GM03348 (cell line): ENCODE measurements around the gene ARSG.

Experiments used
- DNase-seq: peaks from one replicate; pipeline ENCODE4 v3.0.0; 2012; ENCODE audit warnings: low spot score

ARSG gene

DNA sequence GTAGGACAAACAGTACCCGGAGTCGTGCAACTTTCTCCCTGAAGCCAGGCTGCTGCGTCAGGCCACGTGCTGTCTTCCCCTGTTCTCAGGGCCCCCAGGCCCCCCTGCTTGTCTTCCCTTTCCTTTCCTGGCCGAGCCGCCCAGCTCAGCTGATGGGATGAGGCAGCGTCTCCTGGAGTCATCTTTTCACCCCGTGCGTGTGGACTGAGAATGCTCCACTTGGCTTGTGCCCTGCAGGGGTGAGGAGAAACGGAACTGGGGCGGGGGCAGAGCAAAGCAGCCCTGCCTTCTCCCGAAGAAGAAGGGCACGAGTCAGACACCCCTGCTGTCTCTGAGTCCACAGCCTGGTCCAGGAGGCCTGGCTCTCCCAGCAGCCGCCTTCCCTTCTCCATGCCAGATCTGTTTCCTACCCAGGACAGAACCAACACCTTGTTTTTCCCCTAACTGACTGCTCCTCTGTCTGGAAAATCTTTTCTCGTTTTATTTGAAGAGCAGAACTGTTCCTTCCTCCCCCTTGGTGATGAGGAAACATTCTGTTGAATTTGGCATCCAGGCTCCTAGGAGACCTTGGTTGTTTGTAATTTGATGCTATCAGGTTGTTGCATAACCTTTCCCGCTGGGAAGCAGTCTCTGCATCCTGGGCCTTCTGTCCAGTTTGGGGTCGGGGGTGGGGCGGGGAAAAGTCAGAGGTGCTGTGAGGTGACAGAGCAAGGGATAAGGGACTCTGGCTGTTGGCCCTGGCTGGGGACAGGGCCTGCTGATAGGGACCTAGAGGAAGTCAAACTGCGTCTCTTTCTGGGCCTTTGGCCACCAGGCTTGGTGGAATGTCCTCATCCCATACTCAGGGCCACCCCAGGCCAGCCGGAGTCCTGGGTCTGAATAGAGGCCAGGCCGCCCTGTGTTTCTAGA, 87.2 kb downstream of the ARSG start:
- DNase-seq: peak; percentile 85

DNA sequence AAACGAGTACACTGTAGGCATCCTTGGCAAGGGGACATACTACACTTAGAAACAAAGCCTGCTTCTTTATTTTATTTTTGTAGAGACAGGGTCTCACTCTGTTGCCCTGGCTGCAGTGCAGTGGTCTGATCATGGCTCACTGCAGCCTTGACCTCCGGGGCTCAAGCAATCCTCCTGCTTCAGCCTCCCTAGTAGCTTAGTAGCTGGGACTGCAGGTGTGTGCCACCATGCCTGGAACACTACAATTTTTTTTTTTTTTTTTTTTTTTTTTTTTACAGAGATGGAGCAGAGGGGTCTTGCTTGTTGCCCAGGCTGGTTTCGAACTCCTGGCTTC, 87.8 kb downstream of the ARSG start:
- no peak for DNase-seq

DNA sequence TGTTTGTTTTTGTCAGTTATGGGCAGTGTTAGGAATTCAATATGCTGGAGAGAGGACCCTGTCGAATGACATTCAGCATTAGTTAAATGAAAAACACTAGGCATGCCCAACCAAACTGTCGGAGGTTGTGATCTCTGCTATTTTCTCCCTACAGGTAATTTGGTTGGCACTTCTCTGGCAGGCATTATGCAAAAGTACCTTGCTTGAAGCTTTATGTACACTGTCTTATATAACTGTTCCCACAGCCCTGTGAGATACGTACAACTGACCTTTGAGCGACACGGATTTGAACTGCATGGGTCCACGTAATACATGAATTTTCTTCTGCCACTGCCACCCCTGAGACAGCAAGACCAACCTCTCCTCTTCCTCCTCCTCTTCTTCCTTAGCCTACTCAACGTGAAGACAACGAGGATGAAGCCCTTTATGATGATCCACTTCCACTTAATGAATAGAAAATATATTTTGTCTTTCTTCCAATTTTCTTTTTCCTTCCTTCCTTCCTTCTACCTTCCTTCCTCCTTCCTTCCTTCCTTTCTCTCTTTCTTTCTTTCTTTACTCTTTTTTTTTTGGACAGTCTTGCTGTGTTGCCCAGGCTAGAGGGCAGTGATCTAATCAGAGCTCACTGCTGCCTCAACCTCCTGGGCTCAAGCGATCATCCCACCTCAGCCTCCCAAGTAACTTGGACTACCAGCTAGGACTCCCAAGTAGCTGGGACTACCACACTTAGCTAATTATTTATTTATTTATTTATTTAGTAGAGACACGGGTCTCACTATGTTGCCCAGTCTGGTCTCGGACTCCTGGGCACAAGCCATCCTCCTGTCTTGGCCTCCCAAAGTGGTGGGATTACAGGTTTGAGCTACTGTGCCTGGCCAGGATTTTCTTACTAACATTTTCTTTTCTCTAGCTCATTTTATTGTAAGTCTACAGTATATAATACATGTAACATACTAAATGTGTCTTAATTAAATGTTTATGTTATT, 88.7 kb downstream of the ARSG start:
- no peak for DNase-seq

DNA sequence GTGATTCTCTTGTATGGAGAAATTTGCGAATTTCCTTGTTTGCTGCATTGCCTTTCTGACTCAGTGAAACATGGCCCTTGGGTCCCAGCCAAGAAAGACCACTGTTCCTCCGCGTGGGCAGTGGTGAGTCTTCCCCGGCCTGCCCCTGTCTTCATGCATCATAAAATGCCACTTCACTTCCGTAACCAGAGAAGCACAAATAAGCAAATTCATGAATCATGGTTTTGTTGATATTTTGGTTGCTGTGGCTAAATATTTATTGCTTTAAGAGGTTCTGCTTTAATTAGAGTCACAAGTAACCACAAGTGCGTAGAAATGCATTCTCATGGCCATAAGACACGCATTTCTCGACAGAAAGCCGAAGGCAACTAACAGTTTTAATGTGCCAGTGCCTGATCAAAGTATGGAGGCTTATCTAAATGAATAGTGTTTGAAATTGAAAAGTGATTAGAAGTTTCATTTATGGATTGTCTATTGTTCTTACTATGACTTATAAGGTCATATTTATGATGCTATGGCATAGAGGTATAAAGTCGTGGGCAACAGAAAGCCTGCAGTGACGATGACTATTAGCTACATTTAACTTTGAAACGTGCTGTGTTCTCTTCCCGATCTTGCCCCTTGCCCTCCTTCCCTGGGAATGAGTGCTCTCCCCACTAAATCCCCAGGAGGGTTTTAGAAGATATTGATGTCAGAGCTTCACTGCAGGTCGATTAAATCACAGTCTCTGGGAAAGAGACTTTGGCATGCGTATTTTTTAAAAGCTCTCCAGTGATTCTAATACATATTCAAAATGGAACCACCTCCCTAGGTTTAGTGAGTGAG, 90.0 kb downstream of the ARSG start:
- no peak for DNase-seq

DNA sequence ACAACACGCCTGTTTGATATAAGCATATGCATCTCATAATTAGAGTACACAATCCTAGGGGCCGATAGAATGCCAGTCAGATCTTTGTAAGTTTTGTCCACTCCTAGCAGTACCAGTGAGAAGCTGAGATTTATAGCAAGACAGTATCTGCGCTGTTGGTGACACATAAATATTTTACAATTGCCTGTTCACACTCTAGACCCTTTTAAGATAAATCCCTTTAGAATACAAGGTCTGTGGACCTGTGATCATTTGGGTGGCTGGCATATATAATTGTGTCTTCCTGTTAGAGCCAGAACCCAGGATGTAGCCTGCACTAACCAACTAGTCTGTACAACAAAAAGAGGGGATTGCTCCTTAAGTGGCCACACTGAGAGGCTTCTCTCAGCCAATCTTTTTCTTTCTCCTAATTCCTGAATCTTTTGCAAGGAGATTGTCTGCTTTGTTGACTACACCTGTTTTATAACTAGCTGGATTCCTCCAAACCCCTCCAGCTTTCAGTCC, 91.3 kb downstream of the ARSG start:
- no peak for DNase-seq

DNA sequence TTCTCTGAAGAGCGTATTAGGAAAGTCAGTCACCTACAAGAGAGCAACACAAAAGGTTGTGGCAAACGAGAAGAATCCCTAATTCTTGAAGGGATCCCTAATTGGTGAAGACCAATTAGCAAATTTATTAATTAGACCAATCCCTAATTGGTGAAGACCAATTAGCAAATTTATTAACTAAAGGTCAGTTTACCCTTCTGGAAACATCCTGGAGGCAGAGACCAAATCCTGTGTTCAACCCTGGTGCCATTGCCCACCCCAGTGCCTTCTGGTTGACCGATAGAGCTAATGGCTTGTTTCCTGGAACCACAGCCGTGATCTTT, 91.8 kb downstream of the ARSG start:
- no peak for DNase-seq

DNA sequence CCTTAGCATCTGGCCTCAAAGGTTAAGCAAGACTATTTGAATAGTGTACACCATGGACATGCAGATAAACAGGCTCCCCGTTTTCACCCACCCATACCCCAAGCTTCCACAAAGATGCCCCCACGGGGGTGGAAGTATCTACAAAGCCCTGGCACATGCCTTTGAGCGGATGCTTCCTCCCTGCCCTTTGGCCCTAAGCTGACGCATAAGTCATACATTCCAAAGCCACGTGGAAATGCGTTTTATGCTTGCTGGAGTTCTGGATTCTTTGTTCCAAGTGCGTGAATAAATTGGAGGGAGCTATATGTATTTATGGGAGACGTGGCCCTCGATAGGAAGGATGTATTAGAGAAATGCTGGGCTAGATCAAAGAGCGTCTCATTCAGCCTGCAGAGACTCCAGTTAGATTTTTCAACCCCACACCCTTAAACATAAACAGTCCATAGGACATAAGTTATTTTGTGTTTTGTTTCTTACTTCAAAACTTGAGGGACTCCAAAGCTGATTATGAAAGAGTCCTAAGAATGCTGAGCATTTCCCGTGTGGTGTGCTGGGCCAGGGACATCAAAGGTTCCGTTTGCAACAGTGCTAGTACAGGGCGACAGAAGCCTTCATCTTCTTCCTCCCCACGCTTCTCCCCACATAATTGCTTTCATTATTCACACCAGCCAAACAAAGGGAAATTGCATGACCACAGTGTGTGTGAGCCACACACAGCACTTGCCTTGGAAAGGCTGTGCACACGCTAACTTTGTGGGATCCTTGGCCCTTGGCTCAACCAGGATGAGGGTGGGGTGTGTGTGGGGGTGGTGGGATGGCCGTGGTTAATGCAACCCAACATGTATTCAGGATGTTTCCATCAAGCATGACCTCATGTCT, 92.4 kb downstream of the ARSG start:
- peak; percentile 73 for DNase-seq

DNA sequence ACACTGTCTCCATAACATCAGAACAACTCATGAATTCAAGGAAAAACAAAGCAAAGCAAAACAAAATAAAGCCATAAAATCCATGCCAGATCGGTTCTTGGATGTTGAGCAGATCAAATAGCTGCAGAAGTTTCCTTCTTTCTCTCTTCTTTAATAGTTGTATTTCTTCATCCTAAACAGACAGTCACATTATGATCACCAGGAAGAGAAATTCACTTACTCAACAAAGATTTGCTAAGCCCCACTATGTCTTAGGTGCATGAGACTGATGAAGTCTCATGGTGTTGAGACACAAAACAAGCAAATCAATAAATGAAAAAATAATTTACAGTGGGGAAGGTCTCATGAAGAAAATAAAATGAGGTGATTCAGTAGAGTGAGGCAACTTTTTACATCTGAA, 93.2 kb downstream of the ARSG start:
- no peak for DNase-seq

DNA sequence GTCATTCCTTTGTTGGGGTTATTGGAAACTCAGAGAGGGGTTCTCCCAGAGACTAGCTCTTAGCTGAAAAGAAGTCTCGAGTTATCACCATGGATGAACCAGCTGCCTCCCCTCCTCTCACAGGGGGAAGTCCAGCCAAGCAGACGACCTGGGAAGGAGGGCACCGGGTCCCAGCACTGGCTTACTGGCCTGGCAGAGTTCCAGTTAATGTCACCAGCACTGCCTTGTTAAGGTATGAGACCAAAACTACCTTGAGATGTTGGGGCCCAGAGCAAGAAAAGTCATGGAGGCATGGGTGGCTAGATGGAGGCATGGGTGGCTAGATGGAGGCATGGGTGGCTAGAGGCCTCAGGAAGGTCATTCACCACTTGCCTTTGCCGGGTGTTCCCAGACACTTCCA, 93.6 kb downstream of the ARSG start:
- no peak for DNase-seq

DNA sequence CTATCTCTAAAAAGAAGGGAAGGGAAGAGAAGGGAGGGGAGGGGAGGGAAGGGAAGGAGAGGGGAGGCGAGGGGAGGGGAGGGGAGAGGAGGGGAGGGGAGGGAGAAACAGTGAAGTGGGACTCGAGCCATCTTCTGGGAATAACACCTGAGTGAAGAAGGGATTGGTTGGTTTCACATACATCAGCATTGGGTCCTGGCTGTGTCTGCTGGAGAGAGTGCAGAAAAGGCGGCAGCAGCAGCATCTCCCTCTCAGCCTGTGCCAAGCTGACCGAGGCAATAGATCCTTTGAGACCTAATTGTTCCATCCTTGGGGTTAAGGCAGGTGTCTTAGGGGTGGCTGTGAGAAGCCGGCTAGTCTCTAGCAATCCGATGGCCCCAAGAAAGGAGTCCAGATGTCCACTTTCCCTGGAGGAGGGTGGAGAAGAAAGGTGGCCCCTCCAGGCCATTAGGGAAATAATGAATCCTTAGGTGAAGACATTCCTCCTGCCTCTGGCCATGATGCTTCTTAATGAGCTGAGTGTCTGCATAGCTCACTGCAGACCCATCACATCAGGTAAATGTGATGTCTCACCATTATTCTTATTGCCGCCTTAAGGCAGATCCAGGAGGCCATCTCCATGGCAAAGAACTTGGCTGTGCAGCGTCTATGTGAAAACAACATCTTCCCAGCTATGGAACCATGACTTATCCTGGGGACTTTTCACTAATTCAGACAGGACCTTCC, 94.4 kb downstream of the ARSG start:
- no peak for DNase-seq

DNA sequence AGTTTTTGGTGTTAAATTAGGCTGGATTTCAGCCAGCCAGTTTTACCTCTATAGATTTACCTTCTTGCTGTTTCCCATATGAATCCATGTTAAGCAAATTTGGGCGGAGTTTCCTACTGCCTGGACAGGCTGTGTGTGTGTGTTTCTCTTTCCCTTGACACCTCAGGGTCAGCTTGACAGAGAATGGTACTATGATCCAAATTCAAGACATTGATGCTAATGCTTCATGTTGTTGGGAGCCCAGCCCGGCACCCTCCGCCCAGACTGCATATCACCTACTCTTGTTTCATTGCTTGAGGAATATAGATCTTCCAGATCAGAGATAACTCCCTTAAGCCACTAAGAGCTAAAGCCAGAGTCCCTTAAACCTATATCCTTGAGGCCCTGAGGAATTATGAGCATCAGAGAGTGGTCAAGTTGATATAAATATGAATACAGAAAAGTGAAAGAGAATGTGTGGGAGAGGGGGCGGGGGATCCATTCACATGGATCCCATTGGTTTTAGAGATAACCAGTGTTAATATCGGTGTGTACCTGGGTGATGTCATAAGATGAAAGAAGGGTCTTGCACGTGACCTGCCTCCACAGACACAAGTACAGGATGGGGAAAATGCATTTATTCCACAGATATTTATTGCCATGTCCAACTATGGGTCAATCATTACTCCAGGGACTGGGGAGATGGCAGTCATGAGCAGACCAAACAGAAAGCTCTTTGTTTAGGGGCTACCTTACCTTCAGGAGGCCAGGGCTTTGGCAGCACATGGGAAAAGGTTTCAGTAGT, 96.3 kb downstream of the ARSG start:
- no peak for DNase-seq

DNA sequence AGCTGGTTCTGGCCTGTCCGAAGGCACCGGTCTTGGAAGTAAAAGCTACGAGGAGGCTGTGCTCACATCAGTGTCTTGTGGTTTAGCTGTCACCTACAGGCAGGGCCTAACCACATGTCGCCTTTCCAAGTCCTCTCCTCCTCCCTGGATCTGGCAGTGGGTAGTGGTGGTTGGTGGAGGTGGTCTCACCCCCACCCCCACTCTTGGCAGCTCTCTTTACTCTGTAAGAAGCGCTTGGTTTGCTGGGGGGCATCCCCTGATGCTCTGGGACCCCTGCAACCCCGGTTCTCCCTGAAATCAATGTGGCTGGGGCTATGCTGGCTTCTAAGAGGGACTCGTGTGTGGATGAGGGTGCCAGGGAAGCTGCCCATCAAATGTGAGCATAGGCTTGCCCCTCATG, 97.7 kb downstream of the ARSG start:
- DNase-seq: no peak

DNA sequence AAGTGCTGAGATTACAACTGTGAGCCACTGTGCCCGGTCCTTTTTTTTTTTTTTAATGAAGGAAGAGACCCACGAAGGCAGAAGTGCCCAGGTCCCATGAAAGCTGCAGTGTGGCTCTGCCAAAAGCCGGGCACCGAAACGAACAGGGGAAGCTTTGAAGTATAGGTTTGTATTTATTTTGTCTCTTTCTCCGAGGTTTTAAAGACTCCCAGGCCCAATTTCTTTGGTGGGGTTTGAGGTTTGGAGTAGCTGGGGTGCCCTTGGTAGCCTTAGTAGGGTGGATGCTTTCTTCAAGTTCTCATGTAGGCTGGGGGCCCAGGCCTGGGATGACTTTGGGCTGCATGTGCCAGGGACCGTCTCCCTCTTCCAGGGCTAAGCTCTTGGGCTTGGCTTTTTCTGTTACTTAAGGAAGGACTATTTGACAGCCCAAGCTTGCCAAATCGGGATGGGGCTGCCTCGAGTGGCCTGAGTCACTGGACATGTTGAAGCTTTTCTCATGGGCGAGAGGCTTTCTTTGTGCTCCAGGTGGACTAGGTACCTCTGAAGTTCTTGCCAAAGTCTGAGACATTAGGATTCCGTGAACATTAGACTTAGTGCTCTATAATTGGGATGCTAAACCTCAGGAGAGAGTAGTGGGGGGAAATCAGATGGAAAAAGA, 99.7 kb downstream of the ARSG start:
- DNase-seq: no peak

DNA sequence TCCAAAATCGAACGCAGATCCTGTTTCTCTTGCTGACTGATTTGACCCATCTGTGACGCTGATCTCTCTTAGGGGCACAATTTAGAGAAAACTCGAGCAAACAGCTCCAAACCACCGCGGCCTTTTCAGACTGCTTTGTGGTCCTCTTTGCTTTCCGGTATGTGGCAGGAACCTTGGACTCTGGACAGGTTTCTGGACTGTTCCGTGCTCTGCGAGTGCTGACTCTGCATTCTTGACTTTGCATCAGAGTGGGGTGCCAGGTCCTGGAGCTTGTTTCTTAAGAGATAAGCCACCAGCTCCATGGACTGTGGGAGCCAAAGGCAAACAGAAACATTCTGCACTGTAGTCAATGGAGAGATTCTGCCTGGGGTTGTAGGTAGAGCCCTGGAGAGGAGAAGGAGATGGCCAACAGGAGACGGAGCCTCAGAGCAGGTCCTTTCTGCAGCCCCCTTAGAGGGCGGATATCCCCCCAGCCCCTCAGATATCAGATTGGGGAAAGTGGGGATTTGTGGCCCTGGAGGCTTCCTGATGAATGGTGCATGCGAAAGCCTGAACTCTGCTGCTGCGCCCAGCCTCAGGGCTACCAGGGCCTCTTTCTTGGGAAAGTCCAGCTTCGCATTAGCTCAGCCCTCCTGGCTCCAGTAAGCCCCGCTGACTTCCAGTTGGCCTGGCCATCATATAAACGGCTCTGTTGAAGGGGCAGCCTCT, 100.4 kb downstream of the ARSG start:
- DNase-seq: no peak

DNA sequence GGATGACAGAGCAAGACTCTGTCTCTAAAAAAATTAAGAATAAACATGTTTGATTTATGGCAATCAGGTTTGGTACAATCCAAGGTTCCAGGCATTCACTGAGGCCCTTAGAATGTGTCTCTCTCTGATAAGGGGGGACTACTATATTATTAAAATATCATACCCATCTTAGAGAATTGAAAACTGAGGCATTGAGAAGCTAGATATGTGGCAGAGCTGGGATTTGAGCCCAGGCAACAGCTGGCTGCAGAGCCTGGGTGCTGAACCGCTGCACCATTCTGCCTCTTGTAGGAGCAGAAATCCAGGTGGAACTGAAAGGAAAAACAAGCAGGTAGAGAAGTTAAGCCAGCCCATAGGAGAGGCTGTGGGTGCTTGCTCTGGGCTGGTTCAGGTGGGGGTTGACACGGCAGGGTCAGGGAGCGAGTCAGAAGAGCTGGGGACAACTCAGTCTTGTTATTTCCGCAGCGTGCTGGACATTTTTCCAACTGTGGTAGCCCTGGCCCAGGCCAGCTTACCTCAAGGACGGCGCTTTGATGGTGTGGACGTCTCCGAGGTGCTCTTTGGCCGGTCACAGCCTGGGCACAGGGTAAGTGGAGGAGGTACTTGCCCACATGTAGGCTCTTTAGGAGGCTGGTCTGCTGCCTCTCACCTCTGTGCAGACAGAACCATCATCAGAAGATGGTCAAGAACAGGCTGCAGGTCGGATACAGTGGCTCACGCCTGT, 103.5 kb downstream of the ARSG start:
- DNase-seq: no peak

DNA sequence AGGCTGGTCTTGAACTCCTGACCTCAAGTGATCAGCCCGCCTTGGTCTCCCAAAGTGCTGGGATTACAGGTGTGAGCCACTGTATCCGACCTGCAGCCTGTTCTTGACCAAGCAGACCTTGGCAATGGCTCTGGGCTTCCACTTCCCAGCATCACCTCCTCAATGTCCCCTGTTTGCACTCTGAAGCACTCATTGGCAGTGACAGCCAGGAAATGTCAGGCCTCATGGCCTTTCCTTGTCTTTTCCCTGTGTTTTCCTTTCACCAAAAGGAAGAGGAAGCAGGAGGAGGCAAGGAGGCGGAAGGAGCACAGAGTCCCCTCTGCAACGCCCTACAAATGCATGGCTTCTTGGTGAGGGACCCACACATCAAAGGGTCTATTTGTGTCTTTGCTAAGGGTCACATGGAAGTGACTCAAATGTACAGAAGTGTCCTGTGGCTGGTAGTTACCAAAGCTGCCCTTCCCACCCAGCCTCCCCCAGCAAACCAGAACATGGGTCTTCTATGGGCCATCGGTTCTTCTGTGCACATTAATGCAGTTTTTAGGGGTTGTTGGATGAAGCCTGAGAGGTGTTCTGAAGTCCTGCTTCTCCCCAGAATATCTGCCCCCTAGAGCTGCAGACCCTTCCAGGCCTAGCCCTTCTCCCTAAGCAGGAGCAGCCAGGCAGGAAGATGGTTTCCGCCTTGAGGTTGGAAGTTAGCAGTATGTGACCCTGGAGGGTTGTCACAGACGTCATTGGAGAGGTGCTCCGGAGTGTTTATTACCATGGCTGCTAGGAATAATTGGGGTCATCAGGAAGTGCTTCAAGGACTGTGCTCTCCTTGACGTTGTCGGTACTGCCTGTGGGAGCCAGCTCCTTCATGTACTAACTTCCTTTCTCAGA, 105.2 kb downstream of the ARSG start:
- no peak for DNase-seq

DNA sequence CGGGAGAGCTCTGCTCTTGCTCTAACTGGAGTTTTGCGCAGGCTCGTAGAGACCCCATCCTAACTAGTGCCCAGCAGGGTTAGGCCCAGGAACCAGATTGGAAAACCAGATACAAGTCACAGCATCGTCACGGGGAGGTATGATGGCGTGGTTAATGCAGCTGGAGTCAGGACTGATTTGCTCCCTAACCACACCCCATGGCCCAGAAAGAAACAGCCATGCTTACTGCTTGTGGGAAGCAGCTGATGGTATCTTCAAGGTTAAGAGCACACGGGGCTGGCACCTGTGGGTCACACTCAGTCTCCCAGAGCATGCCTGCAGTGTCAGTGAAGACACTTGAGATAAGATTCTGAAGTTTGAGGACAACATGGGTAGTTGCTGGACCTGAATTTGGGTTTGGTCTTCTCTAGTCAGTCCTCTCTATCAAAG, 105.8 kb downstream of the ARSG start:
- no peak for DNase-seq
